ENCODE data around the gene EML5. TPM values are rescaled to one million over a fixed set of nuclear protein-coding genes. Genes with fewer than 3 reads are reported as not detected.

EML5 gene
- total and polyA plus RNA-seq, 2 of the 13 experiments (the other 11 are each of a cell fraction or from before 2014, with no cell fraction given), result 0.11 TPM; not detected in 1

GRCh38 chr14:88695870-88696269 lies 96.9 kb downstream of the EML5 start:
- in situ Hi-C loops (cut with HindIII; ENCODE audit: extremely low pct_ligation_motif_present, low pct_unique_long_range_greater_than_20kb) (no loop called here), intact Hi-C loops (cut with micrococcal nuclease; ENCODE audit: unreplicated experiment) (no loop called here)
- Histone ChIP-seq H3K4me1 (ENCODE audit: insufficient read depth, low read length) (no peaks in the 10 kb centered on the region), H3K9ac (ENCODE audit: insufficient read depth, low read depth, low read length) (no peak overlapping the region), H3K27me3 (ENCODE audit: control insufficient read depth in 1 of 2, insufficient read depth in 2 of 2, low read length in 2 of 2) (no peaks in the 10 kb centered on the region; a peak in 2 of 5 replicates), H2AFZ (ENCODE audit: low read length) (no peak overlapping the region), H3K79me2 (ENCODE audit: insufficient read depth, low read length) (no peaks in the 10 kb centered on the region), H4K20me1 (ENCODE audit: insufficient read depth, low read length) (no peaks in the 10 kb centered on the region), H3K36me3 (replicated peaks in 1 of 2; ENCODE audit: control insufficient read depth in 1 of 2, insufficient read depth in 2 of 2, low read length in 2 of 2) (no peaks in the 10 kb centered on the region), H3K4me3 (replicated peaks in 1 of 3; ENCODE audit: insufficient read depth in 1 of 3, low read depth in 2 of 3, low read length in 3 of 3) (no peak overlapping the region), H3K4me2 (ENCODE audit: low read depth, low read length) (no peak overlapping the region), H3K27ac (ENCODE audit: extremely low read length, insufficient read depth, low read length) (no peak overlapping the region), H3K9me3 (ENCODE audit: low read length) (no peaks in the 10 kb centered on the region)
- DNase-seq (ENCODE audit: low spot score) (no peak), ATAC-seq (no peak), FAIRE-seq (no peak)
- CTCF ChIA-PET (ENCODE audit: low intra/inter-chr PET ratio, low total read pairs), result no interaction called here
- TF ChIP-seq MAZ (IDR thresholded peaks at IDR 0.05; ENCODE audit: borderline replicate concordance, low read depth, low read length) (no peak), MAZ (CRISPR knock-in tag; IDR thresholded peaks at IDR 0.05; ENCODE audit: low read depth) (no peak), THRA (CRISPR knock-in tag; IDR thresholded peaks at IDR 0.05; ENCODE audit: borderline replicate concordance) (no peak), ZBTB25 (CRISPR knock-in tag; IDR thresholded peaks at IDR 0.05) (no peak), LBX2 (CRISPR knock-in tag; IDR thresholded peaks at IDR 0.05; ENCODE audit: borderline replicate concordance) (no peak), POLR2AphosphoS5 (IDR thresholded peaks at IDR 0.05; ENCODE audit: low read depth, low read length) (no peak), ZFP36L1 (CRISPR knock-in tag; IDR thresholded peaks at IDR 0.05) (no peak), SRSF1 (optimal IDR thresholded peaks at IDR 0.05; ENCODE audit: low read depth, low read length) (no peak), GTF3A (CRISPR knock-in tag; conservative IDR thresholded peaks at IDR 0.05) (no peak), DPF2 (CRISPR knock-in tag; IDR thresholded peaks at IDR 0.05; ENCODE audit: borderline replicate concordance, low read depth) (no peak), ARNT2 (CRISPR knock-in tag; IDR thresholded peaks at IDR 0.05; ENCODE audit: low read depth) (no peak), NFATC3 (CRISPR knock-in tag; IDR thresholded peaks at IDR 0.05) (no peak)
- POLR2A ChIA-PET, result no interaction called here
- WGBS (ENCODE audit: low lambda C conversion rate), result 30% methylated on average over 3 of the region's 3 CpGs
- no TSS peak for BruUV-seq (replicated peaks)
